Measurements from ENCODE around the gene NANOS2.

Gene NANOS2

GRCh38 chr19:45913874-45914830 is at the start of gene NANOS2:
NANOS2 (minus strand) TSS chr19:45914778; CDS start chr19:45914693, 85 bp downstream.
- no peak for DNase-seq (ENCODE audit: low read depth)

- no peak for DNase-seq (ENCODE audit: low read depth)
Measured at GRCh38 chr19:45962021-45962420, 47.4 kb upstream of the NANOS2 start.

GRCh38 chr19:45960595-45961235 is 46.1 kb upstream of the NANOS2 start:
- DNase-seq (ENCODE audit: low read depth): no peak

GRCh38 chr19:45959517-45960025 is 45.0 kb upstream of the NANOS2 start:
- no peak for DNase-seq (ENCODE audit: low read depth)

GRCh38 chr19:45958769-45959516 is 44.4 kb upstream of the NANOS2 start:
- no peak for DNase-seq (ENCODE audit: low read depth)

GRCh38 chr19:45958320-45958719 is 43.7 kb upstream of the NANOS2 start:
- no peak for DNase-seq (ENCODE audit: low read depth)

GRCh38 chr19:45955905-45956608 is 41.5 kb upstream of the NANOS2 start:
- no peak for DNase-seq (ENCODE audit: low read depth)

- no peak for DNase-seq (ENCODE audit: low read depth)
Measured at GRCh38 chr19:45954156-45954555, 39.6 kb upstream of the NANOS2 start.

GRCh38 chr19:45953676-45954075 is 39.1 kb upstream of the NANOS2 start:
- no peak for DNase-seq (ENCODE audit: low read depth)

GRCh38 chr19:45952686-45953505 is 38.3 kb upstream of the NANOS2 start:
- DNase-seq (ENCODE audit: low read depth): no peak

- no peak for DNase-seq (ENCODE audit: low read depth)
Measured at GRCh38 chr19:45952341-45952685, 37.7 kb upstream of the NANOS2 start.

GRCh38 chr19:45947926-45948325 is 33.3 kb upstream of the NANOS2 start:
- no peak for DNase-seq (ENCODE audit: low read depth)

GRCh38 chr19:45940515-45940805 is 25.9 kb upstream of the NANOS2 start:
- no peak for DNase-seq (ENCODE audit: low read depth)

GRCh38 chr19:45939792-45940514 is 25.4 kb upstream of the NANOS2 start:
- DNase-seq (ENCODE audit: low read depth): no peak

GRCh38 chr19:45938733-45939319 is 24.2 kb upstream of the NANOS2 start:
- DNase-seq (ENCODE audit: low read depth): no peak

- DNase-seq (ENCODE audit: low read depth): no peak
Measured at GRCh38 chr19:45935267-45935666, 20.7 kb upstream of the NANOS2 start.

- no peak for DNase-seq (ENCODE audit: low read depth)
Measured at GRCh38 chr19:45934551-45935230, 20.1 kb upstream of the NANOS2 start.

GRCh38 chr19:45933759-45934158 is 19.2 kb upstream of the NANOS2 start:
- DNase-seq (ENCODE audit: low read depth): no peak

- no peak for DNase-seq (ENCODE audit: low read depth)
Measured at GRCh38 chr19:45931055-45931454, 16.5 kb upstream of the NANOS2 start.
